HL-60 (cell line): ENCODE data around the gene GPR137B.

Source experiments
- DNase-seq, 2 experiments: peaks; one replicate each; pipeline ENCODE4 v3.0.0-alpha.2; 2010 to 2020; ENCODE audit warnings: low read depth in 1 of 2, low spot score in 1 of 2
- H3K27ac ChIP-seq: fragments of 250-450 bp; sonication (Bioruptor Pico); replicated peaks from 2 replicates; pipeline ENCODE4 v1.5.1; 2020; ENCODE audit warnings: mild to moderate bottlenecking, moderate library complexity
- H3K27me3 ChIP-seq: fragments of 250-450 bp; sonication (Bioruptor Pico); 2 replicates; pipeline ENCODE4 v1.5.1; 2021; ENCODE audit warnings: mild to moderate bottlenecking, moderate library complexity; ENCODE audit not compliant: insufficient read depth, poor library complexity, severe bottlenecking
- H3K4me3 ChIP-seq: replicated peaks from 2 replicates; pipeline ENCODE4 v1.5.1; 2011; ENCODE audit warnings: mild to moderate bottlenecking, control low read depth, low read length; ENCODE audit not compliant: insufficient read depth
- CTCF ChIP-seq: IDR thresholded peaks from one replicate; pipeline ENCODE4 v1.5.1; 2011; ENCODE audit warnings: low read length, control low read depth, inconsistent platforms; ENCODE audit not compliant: insufficient read depth
- GABPA ChIP-seq: IDR thresholded peaks from 2 replicates; pipeline ENCODE4 v1.6.1; 2012; ENCODE audit warnings: low read depth
- POLR2AphosphoS5 ChIP-seq: IDR thresholded peaks from 2 replicates; pipeline ENCODE4 v1.6.1; 2012; ENCODE audit warnings: low read depth
- REST ChIP-seq: IDR thresholded peaks from 2 replicates; pipeline ENCODE4 v1.6.1; 2012; ENCODE audit warnings: low read depth; ENCODE audit not compliant: insufficient replicate concordance
- SPI1 ChIP-seq: IDR thresholded peaks from 2 replicates; pipeline ENCODE4 v1.6.1; 2012; ENCODE audit warnings: low read depth, mild to moderate bottlenecking, borderline replicate concordance

Gene GPR137B

DNA sequence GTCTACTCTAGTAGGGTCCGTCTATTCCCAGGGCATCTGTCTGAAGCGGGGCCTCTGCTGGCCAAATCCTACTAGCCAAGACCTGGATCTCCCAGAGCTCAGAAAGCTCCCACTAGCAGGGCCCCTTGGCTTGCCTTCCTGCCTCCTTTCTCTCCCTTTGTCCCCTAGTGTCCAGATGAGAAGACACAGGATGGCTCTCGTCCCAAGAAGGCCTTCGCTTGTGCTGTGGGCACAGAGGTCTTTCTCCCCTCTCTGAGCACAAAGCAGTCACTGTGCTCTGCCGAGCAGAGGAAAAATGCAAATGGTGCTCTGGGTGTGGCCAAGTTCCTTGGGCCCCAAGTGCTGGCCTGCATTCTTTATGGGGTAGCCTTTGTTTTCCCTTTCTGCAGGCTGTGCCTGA, 13.0 kb upstream of the GPR137B start:
- Histone ChIP-seq H3K4me3 (no peak overlapping the region), H3K27me3 (peaks cover 4% of the 10 kb centered on the region), H3K27ac (no peak overlapping the region)
- TF ChIP-seq CTCF (no peak), REST (no peak), SPI1 (no peak), POLR2AphosphoS5 (no peak), GABPA (no peak)
- no peak for DNase-seq

DNA sequence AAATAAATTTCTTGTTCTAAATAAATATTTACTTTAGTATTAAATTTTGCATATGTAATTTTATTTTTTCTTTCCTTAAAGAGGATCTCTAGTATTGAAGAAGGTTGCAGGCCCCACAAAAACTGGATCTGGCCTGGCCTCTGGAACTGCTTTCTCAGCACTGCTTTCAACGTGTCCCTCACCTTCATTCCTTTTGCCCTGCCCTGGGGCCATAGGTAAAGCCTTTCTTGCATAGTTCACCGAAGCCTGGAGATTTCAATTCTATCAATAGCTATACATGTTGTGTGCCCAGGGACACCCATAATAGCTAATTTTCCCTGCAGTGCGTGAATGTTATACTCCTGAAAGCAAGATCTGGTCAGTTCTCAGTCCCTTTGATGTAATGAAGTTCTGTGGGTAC, 12.0 kb upstream of the GPR137B start:
- peaks cover 4% of the 10 kb centered on the region for H3K27me3 ChIP-seq
- TF ChIP-seq SPI1 (no peak), GABPA (no peak), POLR2AphosphoS5 (no peak), CTCF (no peak), REST (no peak)
- H3K27ac ChIP-seq, result no peak overlapping the region
- no peak for DNase-seq
- no peak overlapping the region for H3K4me3 ChIP-seq

GRCh38 chr1:236131916-236132315, 10.4 kb upstream of the GPR137B start:
- TF ChIP-seq SPI1, result no peak
- TF ChIP-seq REST, result no peak
- TF ChIP-seq POLR2AphosphoS5, result no peak
- no peak for TF ChIP-seq GABPA
- TF ChIP-seq CTCF, result no peak
- no peak overlapping the region for H3K27ac ChIP-seq
- no peak overlapping the region for H3K4me3 ChIP-seq
- peaks cover 4% of the 10 kb centered on the region for H3K27me3 ChIP-seq
- no peak for DNase-seq
